Hematopoietic multipotent progenitor cell treated with erythropoietin and hydrocortisone succinate and interleukin-3 and kit ligand, for 8 days (in vitro differentiated cells): ENCODE data around the gene SCD.
"Not testable (repeated sequence)": the region's sequence is repeated elsewhere in the genome, so short reads cannot be mapped to it uniquely, and the experiment has no call there.

Source experiments
- DNase-seq: peaks from one replicate; pipeline ENCODE4 v3.0.0-alpha.2; 2015

Gene SCD

GRCh38 chr10:100362570-100363496 lies 15.8 kb downstream of the SCD start:
- DNase-seq = no peak

GRCh38 chr10:100364175-100364574 lies 17.1 kb downstream of the SCD start:
- no peak for DNase-seq

- DNase-seq = peak; percentile 84
Observed at GRCh38 chr10:100364735-100365391, 17.8 kb downstream of the SCD start.

GRCh38 chr10:100368721-100369120 lies 21.7 kb downstream of the SCD start:
- no peak for DNase-seq

GRCh38 chr10:100370714-100371481 lies 23.9 kb downstream of the SCD start:
- DNase-seq = peak; percentile 93

- no peak for DNase-seq
Observed at GRCh38 chr10:100371482-100372027, 24.5 kb downstream of the SCD start.

GRCh38 chr10:100372415-100373297 lies 25.6 kb downstream of the SCD start:
- DNase-seq = no peak

- peak; percentile 98 for DNase-seq
Observed at GRCh38 chr10:100373298-100374199, 26.5 kb downstream of the SCD start.

GRCh38 chr10:100374200-100374655 lies 27.2 kb downstream of the SCD start:
- no peak for DNase-seq

- not testable (repeated sequence) for DNase-seq
Observed at GRCh38 chr10:100374677-100375353, 27.8 kb downstream of the SCD start.

GRCh38 chr10:100376656-100377055 lies 29.6 kb downstream of the SCD start:
- peak; percentile 7 for DNase-seq

GRCh38 chr10:100377830-100378229 lies 30.8 kb downstream of the SCD start:
- DNase-seq = no peak

GRCh38 chr10:100380400-100380799 lies 33.4 kb downstream of the SCD start:
- no peak for DNase-seq

- DNase-seq = no peak
Observed at GRCh38 chr10:100382553-100382952, 35.5 kb downstream of the SCD start.

- no peak for DNase-seq
Observed at GRCh38 chr10:100383251-100383650, 36.2 kb downstream of the SCD start.

- no peak for DNase-seq
Observed at GRCh38 chr10:100391163-100392002, 44.4 kb downstream of the SCD start.

- no peak for DNase-seq
Observed at GRCh38 chr10:100392686-100393003, 45.6 kb downstream of the SCD start.

GRCh38 chr10:100395626-100396025 lies 48.6 kb downstream of the SCD start:
- no peak for DNase-seq

- no peak for DNase-seq
Observed at GRCh38 chr10:100396605-100397004, 49.6 kb downstream of the SCD start.
